HG03442 (cell line): Measurements from ENCODE around the gene RCAN2.

Experiments used
- ATAC-seq: cut with Tn5 transposase; IDR thresholded peaks from one replicate; pipeline ENCODE4 v1.9.1; 2021; ENCODE audit warnings: mild to moderate bottlenecking, moderate library complexity; ENCODE audit not compliant: unreplicated experiment

RCAN2 gene

GRCh38 chr6:46220352-46221221 is 270.7 kb downstream of the RCAN2 start:
- ATAC-seq = peak; percentile 58

DNA sequence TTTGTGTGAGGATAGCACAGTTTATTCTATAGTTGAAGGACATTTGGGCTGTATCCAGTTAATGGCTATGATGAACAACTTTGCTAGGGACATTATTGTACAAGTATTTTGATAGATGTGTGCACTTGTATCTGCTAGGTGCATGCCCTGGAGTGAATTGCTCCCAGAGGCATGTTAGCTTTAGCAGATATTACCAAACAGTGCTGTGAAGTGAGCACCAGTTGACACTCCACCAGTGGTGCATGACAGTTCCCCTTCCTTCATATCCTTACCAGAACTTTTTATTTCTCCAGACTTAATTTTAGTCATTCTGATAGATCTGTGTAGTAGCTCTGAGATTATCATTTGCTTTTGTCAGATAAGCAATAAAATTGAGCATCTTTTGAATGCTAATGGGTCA is 271.6 kb downstream of the RCAN2 start:
- no peak for ATAC-seq

DNA sequence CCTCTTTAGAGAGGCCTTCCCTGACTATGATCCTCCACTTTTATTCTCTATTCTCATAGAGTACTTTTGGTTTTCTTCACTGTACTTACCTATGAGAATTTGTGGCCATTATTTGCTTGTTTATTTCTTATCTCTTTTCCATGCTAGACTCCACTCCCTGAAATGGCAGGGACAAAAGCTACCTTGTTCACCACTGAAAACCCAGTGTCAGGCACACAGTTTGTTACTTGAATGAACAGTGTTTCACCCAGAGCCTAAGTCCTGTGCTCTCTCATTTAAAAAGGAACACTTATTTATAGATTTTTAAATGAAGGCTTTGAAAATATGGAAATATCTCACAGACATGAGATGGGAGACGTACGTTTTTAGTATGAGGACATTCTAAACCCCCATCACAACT is 272.8 kb downstream of the RCAN2 start:
- ATAC-seq = no peak

GRCh38 chr6:46217671-46218131 is 273.5 kb downstream of the RCAN2 start:
- ATAC-seq = peak; percentile 59

- ATAC-seq = no peak
Measured at GRCh38 chr6:46216879-46217278, 274.4 kb downstream of the RCAN2 start.

DNA sequence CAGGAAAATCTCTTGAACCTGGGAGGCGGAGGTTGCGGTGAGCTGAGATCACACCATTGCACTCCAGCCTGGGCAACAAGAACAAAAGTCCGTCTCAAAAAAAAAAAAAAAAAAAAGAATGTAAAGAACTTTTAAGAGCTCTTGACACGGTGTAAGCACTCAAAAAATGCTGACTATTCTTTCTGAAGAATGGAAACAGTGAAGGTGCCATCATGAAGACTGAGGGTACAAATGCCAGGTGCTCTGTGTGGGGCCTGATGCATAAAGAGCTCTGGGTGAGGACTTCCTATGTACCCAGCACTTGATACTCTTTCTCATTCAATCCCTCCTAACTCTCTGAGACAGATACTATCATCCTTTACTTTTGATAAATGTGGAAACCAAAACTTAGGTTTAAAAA is 275.5 kb downstream of the RCAN2 start:
- ATAC-seq = no peak

GRCh38 chr6:46215213-46215612 is 276.0 kb downstream of the RCAN2 start:
- ATAC-seq = no peak

DNA sequence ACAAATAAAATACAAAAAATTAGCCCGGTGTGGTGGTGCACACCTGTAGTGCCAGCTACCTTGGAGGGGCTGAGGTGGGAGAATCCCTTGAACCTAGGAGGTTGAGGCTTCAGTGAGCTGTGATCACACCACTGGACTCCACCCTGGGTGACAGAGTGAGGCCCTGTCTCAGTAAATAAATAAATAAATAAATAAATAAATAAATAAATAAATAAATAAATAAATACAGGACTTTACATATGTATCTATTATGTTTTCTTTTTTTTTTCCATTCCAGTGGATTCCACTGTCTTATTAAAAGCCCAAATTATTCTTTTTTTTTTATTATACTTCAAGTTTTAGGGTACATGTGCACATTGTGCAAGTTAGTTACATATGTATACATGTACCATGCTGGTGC is 279.3 kb downstream of the RCAN2 start:
- ATAC-seq = no peak

GRCh38 chr6:46210294-46210693 is 281.0 kb downstream of the RCAN2 start:
- ATAC-seq = no peak

DNA sequence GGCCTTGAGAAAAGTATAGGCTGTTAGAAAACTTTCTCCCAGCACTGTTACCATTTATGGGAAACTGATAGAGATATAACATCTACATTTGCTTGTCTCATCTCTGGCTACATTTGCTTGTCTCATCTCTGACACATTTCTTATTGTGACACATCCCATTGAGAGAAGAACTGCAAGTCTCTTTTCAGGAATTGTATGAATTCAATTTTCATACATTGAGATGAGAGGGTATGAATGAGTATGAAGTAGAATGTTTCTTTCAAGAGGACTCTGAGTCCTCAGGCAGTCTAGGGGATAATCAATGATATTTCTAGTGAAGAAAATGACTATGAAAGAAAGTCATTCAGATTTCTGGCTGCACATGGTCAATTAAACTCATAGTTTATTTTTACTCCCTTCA is 282.9 kb downstream of the RCAN2 start:
- no peak for ATAC-seq

DNA sequence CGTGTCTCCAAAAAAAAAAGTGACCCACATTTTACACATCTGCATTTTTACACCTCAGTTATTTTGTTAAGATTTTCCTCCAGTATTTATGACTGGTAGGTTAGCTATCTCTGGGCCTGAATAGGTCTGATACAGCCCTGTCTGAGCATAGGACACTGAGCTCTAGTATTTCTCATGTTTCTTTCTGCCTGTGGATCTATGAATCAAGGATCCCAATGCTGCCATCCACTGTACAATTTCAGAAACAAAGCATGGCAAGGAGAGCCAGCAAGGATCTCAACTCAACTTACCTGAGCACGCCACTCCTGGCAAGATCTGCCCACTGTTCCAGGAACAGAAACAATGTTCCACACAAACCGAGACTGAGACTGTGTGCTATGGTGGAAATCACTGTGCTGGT is 284.1 kb downstream of the RCAN2 start:
- no peak for ATAC-seq

DNA sequence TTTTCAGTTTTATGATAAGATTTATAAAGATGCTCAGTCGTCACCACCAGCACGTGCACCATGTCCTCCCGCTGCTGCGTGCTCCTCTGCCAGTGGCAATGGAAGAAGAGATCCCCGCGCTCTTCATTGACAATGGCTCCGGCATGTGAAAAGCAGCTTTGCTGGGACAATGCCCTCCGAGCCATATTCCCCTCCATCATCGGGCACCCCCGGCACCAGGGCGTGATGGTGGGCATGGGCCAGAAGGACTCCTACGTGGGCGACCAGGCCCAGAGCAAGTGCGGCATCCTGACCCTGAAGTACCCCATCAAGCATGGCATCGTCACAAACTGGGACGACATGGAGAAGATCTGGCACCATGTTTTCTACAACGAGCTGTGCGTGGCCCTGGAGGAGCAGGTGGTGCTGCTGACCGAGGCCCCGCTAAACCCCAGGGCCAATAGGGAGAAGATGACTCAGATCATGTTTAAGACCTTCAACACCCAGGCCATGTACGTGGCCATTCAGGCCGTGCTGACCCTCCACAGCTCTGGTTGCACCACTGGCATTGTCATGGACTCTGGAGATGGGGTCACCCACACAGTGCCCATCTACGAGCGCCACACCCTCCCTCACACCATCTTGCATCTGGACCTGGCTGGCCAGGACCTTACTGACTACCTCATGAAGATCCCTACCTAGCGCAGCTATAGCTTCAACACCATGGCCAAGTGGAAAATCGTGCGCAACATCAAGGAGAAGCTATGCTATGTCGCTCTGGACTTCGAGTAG is 286.2 kb downstream of the RCAN2 start:
- no peak for ATAC-seq

DNA sequence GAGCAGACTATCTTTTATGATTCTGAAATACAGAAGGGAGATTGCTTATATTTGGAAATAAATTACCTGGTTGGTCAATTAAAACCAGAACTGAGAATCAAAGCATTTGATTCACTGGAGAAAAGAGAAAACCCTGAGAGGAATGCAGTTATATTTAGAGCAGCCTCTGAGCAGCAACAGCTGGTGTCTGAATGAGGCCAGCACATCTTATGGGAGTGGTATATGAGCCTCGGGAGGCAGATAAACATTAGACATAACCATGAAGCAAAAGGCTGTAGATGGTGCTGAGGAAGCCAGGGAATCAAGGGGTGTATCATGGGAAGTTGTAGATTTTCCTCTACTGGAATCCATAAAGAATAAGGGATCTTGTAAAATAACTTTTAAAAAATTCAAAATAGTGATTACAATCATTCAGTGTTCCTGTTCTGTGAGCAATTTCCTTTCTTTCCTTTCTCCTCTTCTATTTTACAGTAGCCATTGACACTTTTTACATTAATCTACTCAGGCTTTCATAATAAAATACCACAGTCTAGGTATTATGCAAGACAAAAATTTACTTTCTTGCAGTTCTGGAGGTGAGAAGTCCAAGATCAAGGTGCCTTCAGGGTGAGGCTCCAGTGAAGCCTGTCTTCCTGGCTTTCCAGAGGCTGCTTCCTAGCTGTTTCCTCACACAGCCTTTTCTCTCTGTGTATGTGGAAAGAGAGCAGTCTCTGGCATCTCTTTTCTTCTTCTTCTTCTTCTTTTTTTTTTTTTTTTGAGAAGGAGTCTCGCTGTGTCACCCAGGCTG is 287.7 kb downstream of the RCAN2 start:
- no peak for ATAC-seq

GRCh38 chr6:46201702-46202101 is 289.5 kb downstream of the RCAN2 start:
- no peak for ATAC-seq

- no peak for ATAC-seq
Measured at GRCh38 chr6:46199387-46199786, 291.9 kb downstream of the RCAN2 start.

- no peak for ATAC-seq
Measured at GRCh38 chr6:46191961-46192360, 299.3 kb downstream of the RCAN2 start.

DNA sequence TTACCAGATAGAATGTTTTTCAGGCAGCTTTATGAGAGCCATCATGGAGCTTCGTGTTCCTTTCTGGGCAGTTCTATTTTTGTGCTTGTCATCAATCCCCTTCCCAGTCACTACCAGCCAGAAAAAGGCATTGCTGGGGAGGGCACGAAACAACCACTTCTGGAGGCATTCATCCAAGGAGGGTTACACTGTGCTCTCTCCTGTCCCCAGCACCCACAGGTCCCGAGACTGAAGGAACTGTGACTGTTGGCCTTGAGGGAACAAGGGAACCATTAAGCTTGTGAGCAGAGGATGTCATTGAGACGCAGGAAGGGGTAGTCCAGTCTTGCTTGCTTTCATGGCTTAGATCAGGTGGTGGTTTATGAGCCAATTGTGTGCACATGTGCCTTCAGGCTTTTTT is 300.4 kb downstream of the RCAN2 start:
- no peak for ATAC-seq

DNA sequence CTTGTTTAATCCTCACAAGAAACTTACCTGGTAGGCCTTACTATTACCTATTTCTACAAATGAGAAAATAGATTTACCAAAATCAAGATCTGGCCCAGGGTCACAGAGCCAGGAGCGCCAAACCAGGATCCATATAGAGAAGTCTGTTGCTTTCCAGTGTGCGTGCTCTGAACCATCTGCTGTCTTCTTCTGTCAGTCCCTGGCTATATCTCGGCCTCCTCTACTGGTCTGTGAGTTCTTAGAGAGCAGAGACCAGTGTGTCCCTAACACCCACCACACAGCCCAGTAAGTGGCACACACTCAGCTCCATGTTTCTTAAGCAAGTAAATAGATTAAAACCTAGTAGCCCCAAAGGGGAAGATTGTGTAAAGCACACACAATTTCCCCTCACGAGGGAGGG is 301.5 kb downstream of the RCAN2 start:
- no peak for ATAC-seq

DNA sequence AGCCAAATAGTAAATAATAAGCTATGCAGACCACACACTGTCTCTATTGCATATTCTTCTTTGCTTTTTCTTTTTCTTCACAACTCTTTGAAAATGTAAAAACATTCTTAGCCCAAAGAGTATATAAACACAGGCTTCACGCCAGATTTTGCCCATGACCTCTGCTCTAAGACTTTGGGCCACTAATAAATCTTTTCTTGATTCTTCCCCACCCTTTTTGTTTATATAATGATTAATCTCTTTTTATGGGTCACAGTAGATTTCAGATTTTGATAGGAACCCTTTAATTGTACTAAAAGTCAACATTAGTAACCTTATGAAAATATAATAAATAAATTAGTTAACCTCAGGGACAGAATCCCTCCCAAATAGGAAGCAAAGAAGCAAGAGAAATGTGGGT is 304.7 kb downstream of the RCAN2 start:
- no peak for ATAC-seq

DNA sequence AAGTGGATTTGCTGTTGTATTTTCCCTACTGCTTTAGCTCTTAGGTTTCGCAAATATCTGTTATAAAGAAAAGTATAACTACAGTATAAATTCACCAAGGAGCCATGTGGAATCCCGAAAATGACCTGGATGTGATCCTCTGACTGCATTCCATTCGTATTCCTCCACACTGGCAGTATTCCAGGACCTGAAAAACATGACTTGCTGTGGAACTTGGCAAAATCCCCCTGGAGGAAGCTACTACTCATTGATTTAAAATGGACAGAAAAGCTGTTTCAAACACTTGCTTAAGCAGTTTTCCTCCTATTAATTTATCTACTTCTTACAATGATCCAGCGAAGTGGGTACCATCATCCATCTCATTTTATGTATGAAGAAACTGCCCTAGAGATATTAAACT is 307.1 kb downstream of the RCAN2 start:
- ATAC-seq = no peak

DNA sequence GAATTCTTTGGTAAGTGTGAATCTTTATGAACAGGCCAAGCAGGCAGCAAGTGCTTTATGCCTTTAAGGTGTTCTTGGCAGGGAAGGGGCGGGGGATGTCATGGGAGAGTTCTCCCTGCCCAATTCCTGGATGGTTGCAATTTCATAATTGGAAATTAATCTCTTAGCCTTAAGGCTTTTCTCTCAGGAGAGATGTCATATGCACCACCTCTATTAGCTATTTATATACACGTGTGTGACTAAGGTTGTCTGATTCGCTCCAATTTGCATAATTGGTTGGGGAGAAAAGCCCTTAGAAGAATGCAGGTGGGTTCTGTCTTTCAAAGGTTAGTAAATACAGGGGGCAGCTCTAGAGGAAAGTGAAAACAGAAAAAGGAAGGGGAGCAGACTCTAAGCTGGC is 315.3 kb downstream of the RCAN2 start:
- ATAC-seq = no peak
